ENCODE data around the gene SUCNR1.

GRCh38 chr3:151908399-151908798, 35.0 kb downstream of the SUCNR1 start:
- TF ChIP-seq KDM6A (CRISPR knock-in tag; IDR thresholded peaks at IDR 0.05; ENCODE audit: low read depth) (no peak), JUNB (CRISPR knock-in tag; IDR thresholded peaks at IDR 0.05; ENCODE audit: borderline replicate concordance) (no peak), SRSF9 (IDR thresholded peaks at IDR 0.05; ENCODE audit: borderline replicate concordance, insufficient read depth, low read depth, low read length, poor library complexity, severe bottlenecking) (no peak), PRDM15 (CRISPR knock-in tag; IDR thresholded peaks at IDR 0.05) (no peak), ZNF747 (CRISPR knock-in tag; IDR thresholded peaks at IDR 0.05; ENCODE audit: borderline replicate concordance) (no peak), ZNF124 (CRISPR knock-in tag; IDR thresholded peaks at IDR 0.05) (no peak), CHD4 (IDR thresholded peaks at IDR 0.05; ENCODE audit: borderline replicate concordance, low read length) (no peak), IKZF1 (IDR thresholded peaks at IDR 0.05) (no peak), ZSCAN29 (CRISPR knock-in tag; conservative IDR thresholded peaks at IDR 0.05) (no peak)
